ENCODE results near the gene ZSCAN22. TPM values are rescaled to one million over a fixed set of nuclear protein-coding genes. Genes with fewer than 3 reads are reported as not detected.

The ZSCAN22 gene
- total RNA-seq, 1 experiment from 2014 or later: 4.6 TPM

- DNase-seq (ENCODE audit: low read depth, low spot score) (no peak), ATAC-seq (no peak)
- intact Hi-C loops (cut with micrococcal nuclease): no loop called here
- peak overlapping the region; percentile 87 for H3K4me2 ChIP-seq (ENCODE audit: low read length)
- BruUV-seq (replicated peaks): no TSS peak
- TF ChIP-seq ZBTB33 (IDR thresholded peaks at IDR 0.05; ENCODE audit: extremely low read depth, insufficient replicate concordance, low read length): no peak
- no peak for TF ChIP-seq POLR2AphosphoS5 (IDR thresholded peaks at IDR 0.05; ENCODE audit: low read depth, low read length)
- TF ChIP-seq CTCF (IDR thresholded peaks at IDR 0.05 in 2 of 3, conservative IDR thresholded peaks at IDR 0.05 in 1 of 3; ENCODE audit: borderline replicate concordance in 1 of 3, insufficient read depth in 1 of 3, low read depth in 2 of 3, low read length in 2 of 3): no peak
- TF ChIP-seq ELF1 (IDR thresholded peaks at IDR 0.05; ENCODE audit: borderline replicate concordance, low read depth): no peak
- no peak for TF ChIP-seq FOSL1 (IDR thresholded peaks at IDR 0.05; ENCODE audit: low read depth)
- TF ChIP-seq YY1 (IDR thresholded peaks at IDR 0.05; ENCODE audit: extremely low read depth, insufficient replicate concordance, low read depth, low read length): no peak
- TF ChIP-seq RAD21 (IDR thresholded peaks at IDR 0.05; ENCODE audit: low read depth): no peak
- TF ChIP-seq EZH2phosphoT487 (IDR thresholded peaks at IDR 0.05; ENCODE audit: borderline replicate concordance): no peak
- no peak for TF ChIP-seq REST (IDR thresholded peaks at IDR 0.05; ENCODE audit: low read depth)
- no peak for TF ChIP-seq ZNF274 (IDR thresholded peaks at IDR 0.05; ENCODE audit: low read depth, low read length)
- TF ChIP-seq JUND (IDR thresholded peaks at IDR 0.05): no peak
- TF ChIP-seq SP1 (IDR thresholded peaks at IDR 0.05; ENCODE audit: low read depth): no peak
- no peak for TF ChIP-seq SIN3A (IDR thresholded peaks at IDR 0.05; ENCODE audit: low read depth)
- TF ChIP-seq ZFX (IDR thresholded peaks at IDR 0.05): no peak
- TF ChIP-seq EGR1 (IDR thresholded peaks at IDR 0.05; ENCODE audit: low read depth): no peak
- no peak for TF ChIP-seq CBX3 (IDR thresholded peaks at IDR 0.05; ENCODE audit: low read depth)
- TF ChIP-seq EZH2 (IDR thresholded peaks at IDR 0.05): no peak
- TF ChIP-seq POLR2A (IDR thresholded peaks at IDR 0.05; ENCODE audit: borderline replicate concordance, extremely low read depth, insufficient read depth, insufficient read length): no peak
- TF ChIP-seq SRF (IDR thresholded peaks at IDR 0.05; ENCODE audit: low read depth): no peak
- TF ChIP-seq MAX (IDR thresholded peaks at IDR 0.05): no peak
- RAD21 ChIA-PET (ENCODE audit: low non-redundant PET in 1 of 2, low total read pairs in 2 of 2, uncharacterized antibody in 2 of 2, unreplicated experiment in 2 of 2): no interaction called here
- no peak overlapping the region for H2AFZ ChIP-seq (ENCODE audit: low read depth, low read length, poor library complexity, severe bottlenecking)
- no peak overlapping the region for H3K27ac ChIP-seq (ENCODE audit: low read depth, low read length)
- POLR2A ChIA-PET: no interaction called here
- H3K79me2 ChIP-seq (ENCODE audit: insufficient read depth, low read length): peaks cover 41% of the 10 kb centered on the region
- H3K4me3 ChIP-seq (replicated peaks in 1 of 2; ENCODE audit: low read depth in 1 of 2, low read length in 2 of 2): peak overlapping the region; percentile 81 to 83
- peak overlapping the region; percentile 83; the same call in 1 of the 2 replicates for H3K9ac ChIP-seq (ENCODE audit: low read length)
- no peaks in the 10 kb centered on the region for H3K27me3 ChIP-seq (ENCODE audit: insufficient read depth, low read length)
- H3K9me2 ChIP-seq (ENCODE audit: insufficient read depth): no peaks in the 10 kb centered on the region
- no peaks in the 10 kb centered on the region for H4K20me1 ChIP-seq (ENCODE audit: insufficient read depth)
- CTCF ChIA-PET: no interaction called here
- H3K36me3 ChIP-seq (ENCODE audit: control insufficient read depth in 1 of 2, insufficient read depth in 2 of 2, low read length in 2 of 2): peaks cover 0 to 17% of the 10 kb centered on the region in 2 experiments; a peak in 2 of 4 replicates
- peaks cover 0 to 8% of the 10 kb centered on the region in 2 experiments; a peak in 2 of 4 replicates for H3K9me3 ChIP-seq (ENCODE audit: control insufficient read depth in 1 of 2, insufficient read depth in 1 of 2, low read depth in 1 of 2, low read length in 2 of 2)
- peaks cover 4 to 23% of the 10 kb centered on the region in 2 experiments; a peak in 3 of 4 replicates for H3K4me1 ChIP-seq (ENCODE audit: control insufficient read depth in 1 of 2, insufficient read depth in 2 of 2, low read length in 2 of 2)
These were observed 46.9 kb upstream of the ZSCAN22 start for GRCh38 chr19:58279925-58280316.
